ENCODE results near the gene HDDC3. TPM values are rescaled to one million over a fixed set of nuclear protein-coding genes. Genes with fewer than 3 reads are reported as not detected.

HDDC3 gene
- total RNA-seq, 2 experiments from 2014 or later: 31.8 to 38.6 TPM

DNA sequence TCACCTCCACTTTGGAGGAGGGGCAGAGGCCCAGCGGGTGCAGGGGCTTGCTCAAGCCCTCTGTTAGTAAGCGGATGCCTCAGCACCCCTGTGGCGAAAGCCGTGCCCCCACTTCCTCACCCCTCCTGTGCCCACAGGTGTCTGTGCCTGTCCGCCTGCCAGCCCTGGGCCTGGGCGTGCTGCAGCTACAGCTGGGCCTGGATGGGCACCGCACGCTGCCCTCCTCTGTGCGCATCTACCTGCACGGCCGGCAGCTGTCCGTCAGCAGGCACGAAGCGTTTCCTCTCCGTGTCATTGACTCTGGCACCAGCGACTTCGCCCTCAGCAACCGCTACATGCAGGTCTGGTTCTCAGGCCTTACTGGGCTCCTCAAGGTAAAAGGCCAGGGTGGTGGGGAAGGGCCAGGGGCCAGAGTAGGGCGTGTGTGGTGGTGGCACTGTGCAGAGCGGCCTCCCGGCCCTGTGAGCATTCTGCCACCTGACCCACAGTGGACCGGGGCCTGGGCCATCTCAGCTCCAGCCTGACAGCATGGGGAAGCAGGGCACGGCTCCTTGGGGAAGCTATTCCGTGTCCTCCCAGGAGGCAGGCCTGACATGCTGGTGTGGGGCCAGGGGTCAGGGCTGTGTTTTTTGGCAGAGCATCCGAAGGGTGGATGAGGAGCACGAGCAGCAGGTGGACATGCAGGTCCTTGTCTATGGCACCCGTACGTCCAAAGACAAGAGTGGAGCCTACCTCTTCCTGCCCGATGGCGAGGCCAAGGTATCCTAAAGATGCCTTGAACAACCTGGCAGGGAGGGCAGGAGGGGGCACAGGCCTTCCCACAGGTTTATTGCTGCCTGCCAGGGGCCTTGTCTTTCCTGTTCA, 20.2 kb downstream of the HDDC3 start:
- no peaks in the 10 kb centered on the region for H3K36me3 ChIP-seq (ENCODE audit: insufficient read depth, low read length)
- H3K4me1 ChIP-seq (ENCODE audit: insufficient read depth, low read length, poor library complexity, severe bottlenecking): peaks cover 24% of the 10 kb centered on the region
- no TSS peak for BruUV-seq (replicated peaks)
- no peaks in the 10 kb centered on the region for H3K9me2 ChIP-seq (ENCODE audit: insufficient read depth, low read length)
- POLR2A ChIA-PET: no interaction called here
- H3K9me3 ChIP-seq (ENCODE audit: low read length): no peaks in the 10 kb centered on the region
- intact Hi-C loops (cut with micrococcal nuclease; ENCODE audit: unreplicated experiment): no loop called here
- DNase-seq (ENCODE audit: low spot score): no peak
- TF ChIP-seq, protein P1, sequence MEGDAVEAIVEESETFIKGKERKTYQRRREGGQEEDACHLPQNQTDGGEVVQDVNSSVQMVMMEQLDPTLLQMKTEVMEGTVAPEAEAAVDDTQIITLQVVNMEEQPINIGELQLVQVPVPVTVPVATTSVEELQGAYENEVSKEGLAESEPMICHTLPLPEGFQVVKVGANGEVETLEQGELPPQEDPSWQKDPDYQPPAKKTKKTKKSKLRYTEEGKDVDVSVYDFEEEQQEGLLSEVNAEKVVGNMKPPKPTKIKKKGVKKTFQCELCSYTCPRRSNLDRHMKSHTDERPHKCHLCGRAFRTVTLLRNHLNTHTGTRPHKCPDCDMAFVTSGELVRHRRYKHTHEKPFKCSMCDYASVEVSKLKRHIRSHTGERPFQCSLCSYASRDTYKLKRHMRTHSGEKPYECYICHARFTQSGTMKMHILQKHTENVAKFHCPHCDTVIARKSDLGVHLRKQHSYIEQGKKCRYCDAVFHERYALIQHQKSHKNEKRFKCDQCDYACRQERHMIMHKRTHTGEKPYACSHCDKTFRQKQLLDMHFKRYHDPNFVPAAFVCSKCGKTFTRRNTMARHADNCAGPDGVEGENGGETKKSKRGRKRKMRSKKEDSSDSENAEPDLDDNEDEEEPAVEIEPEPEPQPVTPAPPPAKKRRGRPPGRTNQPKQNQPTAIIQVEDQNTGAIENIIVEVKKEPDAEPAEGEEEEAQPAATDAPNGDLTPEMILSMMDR (conservative IDR thresholded peaks at IDR 0.05; ENCODE audit: low read length): no peak
- TF ChIP-seq EZH2phosphoT487 (IDR thresholded peaks at IDR 0.05; ENCODE audit: borderline replicate concordance, low read depth, low read length): no peak
- no peak overlapping the region for H3K4me2 ChIP-seq (ENCODE audit: low read length)
- H2AFZ ChIP-seq (ENCODE audit: low read length): no peak overlapping the region
- no peak overlapping the region for H3K27ac ChIP-seq (ENCODE audit: low read depth, low read length, poor library complexity, severe bottlenecking)
- CTCF ChIA-PET (ENCODE audit: unreplicated experiment): no interaction called here
- no peak overlapping the region for H3K4me3 ChIP-seq (ENCODE audit: low read depth, low read length, poor library complexity, severe bottlenecking)
- H4K20me1 ChIP-seq (ENCODE audit: insufficient read depth, low read length): no peaks in the 10 kb centered on the region
- H3K79me2 ChIP-seq (ENCODE audit: insufficient read depth, low read depth, low read length): no peaks in the 10 kb centered on the region

DNA sequence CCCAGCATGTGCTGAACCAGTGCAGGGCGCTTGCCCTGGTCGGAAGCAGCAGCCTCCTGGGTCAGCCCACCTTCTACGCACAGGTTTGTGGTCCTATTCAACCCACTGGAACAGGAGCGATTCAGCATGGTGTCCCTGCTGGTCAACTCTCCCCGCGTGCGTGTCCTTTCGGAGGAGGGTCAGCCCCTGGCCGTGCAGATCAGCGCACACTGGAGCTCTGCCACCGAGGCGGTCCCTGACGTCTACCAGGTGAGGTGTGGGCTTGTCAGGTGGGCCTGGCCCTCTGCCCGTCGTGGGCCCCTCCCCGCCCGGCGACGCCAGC, 21.1 kb downstream of the HDDC3 start:
- BruUV-seq (replicated peaks): no TSS peak
- ChIA-PET CTCF (ENCODE audit: unreplicated experiment) (no interaction called here), POLR2A (no interaction called here)
- no peak for DNase-seq (ENCODE audit: low spot score)
- TF ChIP-seq EZH2phosphoT487 (IDR thresholded peaks at IDR 0.05; ENCODE audit: borderline replicate concordance, low read depth, low read length): no peak
- TF ChIP-seq, protein P1 (conservative IDR thresholded peaks at IDR 0.05; ENCODE audit: low read length): no peak
- H3K4me1 ChIP-seq (ENCODE audit: insufficient read depth, low read length, poor library complexity, severe bottlenecking): peaks cover 18% of the 10 kb centered on the region
- no peaks in the 10 kb centered on the region for H3K36me3 ChIP-seq (ENCODE audit: insufficient read depth, low read length)
- no peaks in the 10 kb centered on the region for H3K9me2 ChIP-seq (ENCODE audit: insufficient read depth, low read length)
- no peaks in the 10 kb centered on the region for H3K9me3 ChIP-seq (ENCODE audit: low read length)
- H3K79me2 ChIP-seq (ENCODE audit: insufficient read depth, low read depth, low read length): no peaks in the 10 kb centered on the region
- no peak overlapping the region for H3K4me3 ChIP-seq (ENCODE audit: low read depth, low read length, poor library complexity, severe bottlenecking)
- no peak overlapping the region for H3K27ac ChIP-seq (ENCODE audit: low read depth, low read length, poor library complexity, severe bottlenecking)
- H2AFZ ChIP-seq (ENCODE audit: low read length): no peak overlapping the region
- H3K4me2 ChIP-seq (ENCODE audit: low read length): no peak overlapping the region
- intact Hi-C loops (cut with micrococcal nuclease; ENCODE audit: unreplicated experiment): no loop called here
- H4K20me1 ChIP-seq (ENCODE audit: insufficient read depth, low read length): no peaks in the 10 kb centered on the region
